Esophagus muscularis mucosa (tissue), 3 donors: ENCODE results near the gene FGF14.

ENCODE experiments used
- CTCF ChIP-seq, 3 experiments: fragments of 200-600 bp in 2 of 3; fragments of 450-650 bp in 1 of 3; sonication (generic) in 2 of 3; IDR thresholded peaks; one replicate each; pipeline ENCODE4 v1.5.1; 2017 to 2019; ENCODE audit warnings: antibody characterized with exemption in 3 of 3, mild to moderate bottlenecking in 2 of 3, moderate library complexity in 1 of 3
- POLR2A ChIP-seq: fragments of 450-650 bp; IDR thresholded peaks from one replicate; pipeline ENCODE4 v1.6.1; 2017; ENCODE audit warnings: antibody characterized with exemption, moderate library complexity, mild to moderate bottlenecking, low read depth

DNA sequence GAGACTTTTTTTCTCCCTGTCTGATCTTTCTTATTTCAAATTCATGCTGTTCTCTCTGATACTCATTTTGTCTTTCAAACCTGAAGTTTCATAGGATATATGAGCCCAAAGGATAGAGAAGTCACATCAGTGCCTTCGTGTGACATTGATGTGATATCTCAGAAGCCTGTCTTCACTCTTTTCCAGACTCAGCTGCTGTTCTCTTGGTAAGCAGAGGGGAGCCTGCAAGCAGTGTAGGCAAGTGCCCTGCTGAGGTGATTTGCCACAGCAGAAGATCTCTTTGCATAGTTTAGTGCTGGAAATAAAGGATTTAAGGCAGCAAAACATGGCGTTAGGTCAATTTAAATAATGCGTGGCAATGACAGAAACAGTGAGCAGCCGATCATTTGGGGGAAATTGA is 602.7 kb downstream of the FGF14 start:
- no peak for TF ChIP-seq CTCF (IDR thresholded peaks at IDR 0.05)
- TF ChIP-seq POLR2A = no peak
